OCI-LY7 (cell line): ENCODE measurements around the gene DBNL. TPM values are rescaled to one million over a fixed set of nuclear protein-coding genes. Genes with fewer than 3 reads are reported as not detected.
A peak's percentile ranks its signal among the peaks of the same experiment; 100 is the strongest.

Experiments used
- BruUV-seq: library from RNA; stranded (reverse); fragments of 400-500 nt; replicated peaks from 2 replicates; lab custom pipeline; 2021; lab: Mats Ljungman, UMichigan
- CTCF ChIA-PET: fragments of 300-600 bp; sonication (Branson Sonifier 250); formaldehyde crosslinking; loops from one replicate; lab custom pipeline; 2022; ENCODE audit warnings: antibody characterized with exemption; ENCODE audit not compliant: unreplicated experiment; lab: Charles Lee
- POLR2A ChIA-PET: fragments of 300-600 bp; sonication (Branson Sonifier 250); formaldehyde crosslinking; loops from one replicate; lab custom pipeline; 2022; ENCODE audit warnings: antibody characterized with exemption; lab: Charles Lee
- DNase-seq: peaks from one replicate; pipeline ENCODE4 v3.0.0-alpha.2; 2015; ENCODE audit warnings: low spot score
- H2AFZ ChIP-seq: fragments of 200-600 bp; sonication (generic), shearing (Covaris generic); 2 replicates; pipeline ENCODE4 v1.6.1; 2014; ENCODE audit warnings: mild to moderate bottlenecking, antibody characterized with exemption, low read length, moderate library complexity
- H3K27ac ChIP-seq: fragments of 200-600 bp; sonication (generic); 2 replicates; pipeline ENCODE4 v1.5.1; 2014; ENCODE audit warnings: mixed run types, low read depth, mild to moderate bottlenecking, moderate library complexity, low read length, inconsistent platforms; ENCODE audit not compliant: poor library complexity, severe bottlenecking
- H3K36me3 ChIP-seq: fragments of 200-600 bp; sonication (generic); 2 replicates; pipeline ENCODE4 v1.6.1; 2014; ENCODE audit warnings: mild to moderate bottlenecking, antibody characterized with exemption, low read length, moderate library complexity, mixed read lengths; ENCODE audit not compliant: insufficient read depth
- H3K4me1 ChIP-seq: fragments of 200-600 bp; sonication (generic); 2 replicates; pipeline ENCODE4 v1.5.1; 2014; ENCODE audit warnings: mild to moderate bottlenecking, low read length; ENCODE audit not compliant: insufficient read depth, poor library complexity, severe bottlenecking
- H3K4me2 ChIP-seq: fragments of 200-600 bp; sonication (generic); 2 replicates; pipeline ENCODE4 v1.6.1; 2014; ENCODE audit warnings: mild to moderate bottlenecking, low read length
- H3K4me3 ChIP-seq: fragments of 200-600 bp; sonication (generic); 2 replicates; pipeline ENCODE4 v1.5.1; 2014; ENCODE audit warnings: mild to moderate bottlenecking, low read depth, low read length; ENCODE audit not compliant: poor library complexity, severe bottlenecking
- H3K79me2 ChIP-seq: fragments of 200-600 bp; sonication (generic); 2 replicates; pipeline ENCODE4 v1.6.1; 2016; ENCODE audit warnings: low read depth, mild to moderate bottlenecking, low read length, moderate library complexity, mixed read lengths; ENCODE audit not compliant: insufficient read depth
- H3K9me2 ChIP-seq: fragments of 200-600 bp; sonication (generic); 2 replicates; pipeline ENCODE4 v1.6.1; 2016; ENCODE audit warnings: mild to moderate bottlenecking, low read length, mixed read lengths; ENCODE audit not compliant: insufficient read depth
- H3K9me3 ChIP-seq: fragments of 200-600 bp; sonication (generic); 2 replicates; pipeline ENCODE4 v1.6.1; 2014; ENCODE audit warnings: mild to moderate bottlenecking, mixed run types, low read length, mixed read lengths
- H4K20me1 ChIP-seq: fragments of 200-600 bp; sonication (generic); 2 replicates; pipeline ENCODE4 v1.6.1; 2014; ENCODE audit warnings: mild to moderate bottlenecking, antibody characterized with exemption, low read length, moderate library complexity, mixed read lengths; ENCODE audit not compliant: insufficient read depth
- EZH2phosphoT487 ChIP-seq: fragments of 200-600 bp; sonication (generic); IDR thresholded peaks from 2 replicates; pipeline ENCODE4 v1.6.1; 2018; ENCODE audit warnings: low read depth, borderline replicate concordance, mild to moderate bottlenecking, mixed run types, antibody characterized with exemption, low read length, moderate library complexity, mixed read lengths
- intact Hi-C: fragments of 100-400 bp; cut with micrococcal nuclease; formaldehyde crosslinking; loops from one replicate; pipeline ENCODE4 v1.10.0; 2022; ENCODE audit not compliant: unreplicated experiment
- total RNA-seq, 2 experiments: library from RNA; depleted of rRNA in 1 of 2; stranded (reverse); fragments of >200 nt in 1 of 2; shearing (Covaris generic) in 1 of 2; gene quantifications; 2 replicates each; pipeline ENCODE4 v1.2.3, GENCODE V29; 2014 to 2022
- TF ChIP-seq, protein P1 (sequence below): fragments of 200-600 bp; sonication (generic); conservative IDR thresholded peaks from 2 replicates; pipeline ENCODE4 v1.5.1; 2014; ENCODE audit warnings: mild to moderate bottlenecking, antibody characterized with exemption, low read length, moderate library complexity, mixed read lengths

The DBNL gene
- total RNA-seq, 2 experiments from 2014 or later: 124 to 137 TPM

GRCh38 chr7:44057849-44058758 lies 13.6 kb downstream of the DBNL start:
- Histone ChIP-seq H3K36me3 (peaks cover 98% of the 10 kb centered on the region), H3K4me1 (peaks cover 24% of the 10 kb centered on the region), H3K27ac (peak overlapping the region; percentile 59), H3K9me2 (no peaks in the 10 kb centered on the region), H3K9me3 (no peaks in the 10 kb centered on the region), H4K20me1 (no peaks in the 10 kb centered on the region), H3K79me2 (peaks cover 6% of the 10 kb centered on the region; the same call in 1 of the 2 replicates), H2AFZ (no peak overlapping the region), H3K4me3 (no peak overlapping the region), H3K4me2 (peak overlapping the region; percentile 33; the same call in 1 of the 2 replicates)
- intact Hi-C loops: no loop called here
- DNase-seq: peak; percentile 48
- TF ChIP-seq, protein P1, sequence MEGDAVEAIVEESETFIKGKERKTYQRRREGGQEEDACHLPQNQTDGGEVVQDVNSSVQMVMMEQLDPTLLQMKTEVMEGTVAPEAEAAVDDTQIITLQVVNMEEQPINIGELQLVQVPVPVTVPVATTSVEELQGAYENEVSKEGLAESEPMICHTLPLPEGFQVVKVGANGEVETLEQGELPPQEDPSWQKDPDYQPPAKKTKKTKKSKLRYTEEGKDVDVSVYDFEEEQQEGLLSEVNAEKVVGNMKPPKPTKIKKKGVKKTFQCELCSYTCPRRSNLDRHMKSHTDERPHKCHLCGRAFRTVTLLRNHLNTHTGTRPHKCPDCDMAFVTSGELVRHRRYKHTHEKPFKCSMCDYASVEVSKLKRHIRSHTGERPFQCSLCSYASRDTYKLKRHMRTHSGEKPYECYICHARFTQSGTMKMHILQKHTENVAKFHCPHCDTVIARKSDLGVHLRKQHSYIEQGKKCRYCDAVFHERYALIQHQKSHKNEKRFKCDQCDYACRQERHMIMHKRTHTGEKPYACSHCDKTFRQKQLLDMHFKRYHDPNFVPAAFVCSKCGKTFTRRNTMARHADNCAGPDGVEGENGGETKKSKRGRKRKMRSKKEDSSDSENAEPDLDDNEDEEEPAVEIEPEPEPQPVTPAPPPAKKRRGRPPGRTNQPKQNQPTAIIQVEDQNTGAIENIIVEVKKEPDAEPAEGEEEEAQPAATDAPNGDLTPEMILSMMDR: peak; percentile 30; the same call in 1 of the 2 replicates
- TF ChIP-seq EZH2phosphoT487: no peak
- BruUV-seq: no TSS peak
- CTCF ChIA-PET: no interaction called here
- POLR2A ChIA-PET: interaction anchor here (0.6 kb wide), 1 partner anchor 9 kb away, joined by 3 read pairs; no protein-coding TSS in a partner anchor

- ChIA-PET CTCF (no interaction called here), POLR2A (interaction anchor here (0.6 kb wide), 1 partner anchor 8 kb away, joined by 3 read pairs; no protein-coding TSS in a partner anchor)
- Histone ChIP-seq H3K4me3 (no peak overlapping the region), H3K9me3 (no peaks in the 10 kb centered on the region), H3K79me2 (peaks cover 6% of the 10 kb centered on the region; the same call in 1 of the 2 replicates), H3K36me3 (peaks cover 93% of the 10 kb centered on the region), H3K4me1 (peaks cover 24% of the 10 kb centered on the region), H4K20me1 (no peaks in the 10 kb centered on the region), H3K4me2 (peak overlapping the region; percentile 33; the same call in 1 of the 2 replicates), H3K9me2 (no peaks in the 10 kb centered on the region), H3K27ac (peak overlapping the region; percentile 59), H2AFZ (no peak overlapping the region)
- DNase-seq: no peak
- TF ChIP-seq, protein P1: no peak
- TF ChIP-seq EZH2phosphoT487: no peak
- no TSS peak for BruUV-seq
- intact Hi-C loops: no loop called here
Measured at GRCh38 chr7:44058759-44059218, 14.3 kb downstream of the DBNL start.
